ENCODE measurements around the gene PCDHA8.

PCDHA8 gene

GRCh38 chr5:140883927-140884697 is 43.1 kb downstream of the PCDHA8 start:
- TF ChIP-seq RARB (CRISPR knock-in tag; IDR thresholded peaks at IDR 0.05) (no peak), CSRNP3 (CRISPR knock-in tag; IDR thresholded peaks at IDR 0.05) (no peak), ZNF70 (CRISPR knock-in tag; IDR thresholded peaks at IDR 0.05) (no peak), OSR1 (CRISPR knock-in tag; IDR thresholded peaks at IDR 0.05) (no peak), ARNTL (CRISPR knock-in tag; IDR thresholded peaks at IDR 0.05; ENCODE audit: borderline replicate concordance, low read depth) (no peak), ZC3H10 (CRISPR knock-in tag; IDR thresholded peaks at IDR 0.05) (no peak), PPARA (CRISPR knock-in tag; IDR thresholded peaks at IDR 0.05; ENCODE audit: borderline replicate concordance) (no peak), ZFP3 (CRISPR knock-in tag; IDR thresholded peaks at IDR 0.05) (no peak)
- ATAC-seq: no peak

Data from SK-N-SH treated with all-trans-retinoic acid at 6 μM for 48 hours (cell line).